Peyer's patch (tissue), 4 donors: Measurements from ENCODE around the gene DDX42. TPM values are rescaled to one million over a fixed set of nuclear protein-coding genes. Genes with fewer than 3 reads are reported as not detected.
"Not testable (repeated sequence)": the region's sequence is repeated elsewhere in the genome, so short reads cannot be mapped to it uniquely, and the experiment has no call there.

Experiments used
- DNase-seq, 3 donors: peaks; one replicate each; pipeline ENCODE4 v3.0.0-alpha.2; 2017 to 2019
- H3K27ac ChIP-seq, 4 donors: fragments of 200-600 bp; sonication (generic); one replicate each; pipeline ENCODE4 v1.5.1; 2016 to 2019
- H3K27me3 ChIP-seq, 2 donors: fragments of 200-600 bp; sonication (generic); one replicate each; pipeline ENCODE4 v1.5.1; 2019
- H3K36me3 ChIP-seq, 3 donors: fragments of 200-600 bp; sonication (generic); one replicate each; pipeline ENCODE4 v1.5.1; 2016 to 2019
- H3K4me1 ChIP-seq, 4 donors: fragments of 200-600 bp; sonication (generic); one replicate each; pipeline ENCODE4 v1.5.1; 2016 to 2019
- H3K4me3 ChIP-seq, 4 donors: fragments of 200-600 bp; sonication (generic); 1 replicate in 3 of 4; 2 replicates in 1 of 4; pipeline ENCODE4 v1.5.1; 2016 to 2019; ENCODE audit warnings: mild to moderate bottlenecking in 1 of 4
- H3K9me3 ChIP-seq, 4 donors: fragments of 200-600 bp; sonication (generic); one replicate each; pipeline ENCODE4 v1.5.1; 2016 to 2019; ENCODE audit warnings: mild to moderate bottlenecking in 1 of 4
- POLR2A ChIP-seq, 2 donors: fragments of 450-650 bp; IDR thresholded peaks; one replicate each; pipeline ENCODE4 v1.5.1; 2017; ENCODE audit warnings: antibody characterized with exemption in 2 of 2, mild to moderate bottlenecking in 2 of 2, moderate library complexity in 2 of 2
- total RNA-seq, 4 donors: library from RNA; depleted of rRNA; stranded (reverse); fragments of >200 nt; gene quantifications; one replicate each; pipeline ENCODE4 v1.1.0, GENCODE V29; 2016
- TF ChIP-seq, protein P1 (sequence below), 6 experiments: fragments of 450-650 bp in 4 of 6; fragments of 200-600 bp in 2 of 6; sonication (generic) in 1 of 6; IDR thresholded peaks; one replicate each; pipeline ENCODE4 v1.5.1; 2017 to 2019; ENCODE audit warnings: antibody characterized with exemption in 6 of 6, mild to moderate bottlenecking in 3 of 6, moderate library complexity in 1 of 6

DDX42 gene
- total RNA-seq, 4 donors from 2014 or later = 78.5 to 334 (median 148) TPM

DNA sequence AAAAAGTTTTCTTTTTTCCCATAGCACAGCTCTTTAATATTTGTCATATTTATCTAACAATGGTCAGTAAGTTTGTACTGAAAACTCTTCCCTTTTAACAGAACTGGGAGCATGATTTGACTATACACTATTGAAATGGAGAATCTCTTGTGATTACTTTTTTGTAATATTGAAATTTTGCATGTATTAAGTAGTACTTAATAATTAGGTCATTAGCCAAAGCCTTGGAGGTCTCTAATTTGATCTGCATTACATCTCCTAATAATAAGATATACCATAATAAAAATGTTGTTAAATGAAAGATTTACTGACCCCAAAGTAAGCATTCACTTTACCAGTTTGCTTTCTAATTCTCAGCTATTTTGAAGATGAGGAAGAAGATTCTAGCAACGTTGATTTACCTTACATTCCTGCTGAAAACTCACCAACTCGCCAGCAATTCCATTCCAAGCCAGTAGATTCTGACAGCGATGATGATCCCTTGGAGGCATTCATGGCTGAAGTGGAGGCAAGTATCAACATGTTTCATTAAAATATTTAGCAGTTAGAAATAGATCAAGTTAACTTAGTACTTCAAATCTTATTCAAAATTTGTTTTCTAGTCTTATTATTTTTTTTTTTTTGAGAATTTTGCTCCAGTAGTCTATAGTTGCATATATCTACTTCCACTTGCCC is 18.2 kb downstream of the DDX42 start:
- TF ChIP-seq, protein P1, sequence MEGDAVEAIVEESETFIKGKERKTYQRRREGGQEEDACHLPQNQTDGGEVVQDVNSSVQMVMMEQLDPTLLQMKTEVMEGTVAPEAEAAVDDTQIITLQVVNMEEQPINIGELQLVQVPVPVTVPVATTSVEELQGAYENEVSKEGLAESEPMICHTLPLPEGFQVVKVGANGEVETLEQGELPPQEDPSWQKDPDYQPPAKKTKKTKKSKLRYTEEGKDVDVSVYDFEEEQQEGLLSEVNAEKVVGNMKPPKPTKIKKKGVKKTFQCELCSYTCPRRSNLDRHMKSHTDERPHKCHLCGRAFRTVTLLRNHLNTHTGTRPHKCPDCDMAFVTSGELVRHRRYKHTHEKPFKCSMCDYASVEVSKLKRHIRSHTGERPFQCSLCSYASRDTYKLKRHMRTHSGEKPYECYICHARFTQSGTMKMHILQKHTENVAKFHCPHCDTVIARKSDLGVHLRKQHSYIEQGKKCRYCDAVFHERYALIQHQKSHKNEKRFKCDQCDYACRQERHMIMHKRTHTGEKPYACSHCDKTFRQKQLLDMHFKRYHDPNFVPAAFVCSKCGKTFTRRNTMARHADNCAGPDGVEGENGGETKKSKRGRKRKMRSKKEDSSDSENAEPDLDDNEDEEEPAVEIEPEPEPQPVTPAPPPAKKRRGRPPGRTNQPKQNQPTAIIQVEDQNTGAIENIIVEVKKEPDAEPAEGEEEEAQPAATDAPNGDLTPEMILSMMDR (IDR thresholded peaks at IDR 0.05) = no peak
- TF ChIP-seq POLR2A (IDR thresholded peaks at IDR 0.05) = no peak
- Histone ChIP-seq H3K9me3 (no peaks in the 10 kb centered on the region), H3K36me3 (peaks cover 0 to 99% (median 0%) of the 10 kb centered on the region in 3 donors), H3K4me3 (no peak overlapping the region), H3K27ac (no peak overlapping the region), H3K4me1 (no peaks in the 10 kb centered on the region), H3K27me3 (no peaks in the 10 kb centered on the region)
- no peak for DNase-seq

DNA sequence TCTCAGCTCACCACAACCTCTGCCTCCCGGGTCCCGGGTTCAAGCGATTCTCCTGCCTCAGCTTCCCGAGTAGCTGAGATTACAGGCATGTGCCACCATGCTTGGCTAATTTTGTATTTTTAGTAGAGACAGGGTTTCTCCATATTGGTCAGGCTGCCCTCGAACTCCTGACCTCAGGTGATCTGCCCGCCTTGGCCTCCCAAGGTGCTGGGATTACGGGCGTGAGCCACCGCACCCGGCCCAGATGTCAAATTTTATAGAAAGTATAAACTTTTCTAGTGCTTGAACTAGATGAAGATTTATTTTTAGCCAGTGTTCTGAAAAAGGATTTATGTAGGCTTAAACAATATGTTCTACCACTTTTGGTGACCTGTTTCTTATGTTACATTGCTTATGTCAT is 22.4 kb downstream of the DDX42 start:
- peaks cover 0 to 100% (median 0%) of the 10 kb centered on the region in 3 donors for H3K36me3 ChIP-seq
- not testable (repeated sequence) for H3K9me3 ChIP-seq, H3K4me1 ChIP-seq, DNase-seq, H3K27me3 ChIP-seq, H3K27ac ChIP-seq, H3K4me3 ChIP-seq

DNA sequence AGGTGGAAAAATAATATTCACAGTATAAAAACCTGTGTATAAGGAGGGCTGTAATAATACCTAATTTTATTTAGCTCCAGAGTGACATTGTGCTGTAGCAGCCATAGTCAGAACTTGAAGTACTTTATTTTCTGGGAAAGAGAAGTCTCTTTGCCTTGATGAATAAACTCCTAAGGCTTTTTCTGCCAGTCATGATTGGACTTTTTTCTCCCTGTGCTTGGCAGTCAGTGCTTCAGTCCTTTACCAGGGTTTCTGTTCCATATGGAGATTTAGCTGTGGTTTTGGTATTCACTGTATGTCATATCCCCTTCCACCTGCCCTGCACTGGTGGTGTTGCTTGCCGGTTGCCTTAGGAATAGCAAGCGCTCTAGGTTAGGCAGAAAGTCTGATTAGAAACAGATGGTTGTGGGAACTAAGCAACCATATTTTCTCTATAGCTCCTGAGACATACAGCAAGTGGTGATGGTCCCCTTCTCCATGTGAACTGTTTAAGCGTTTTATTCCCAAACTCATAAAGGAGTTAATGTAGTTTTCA is 24.7 kb downstream of the DDX42 start:
- Histone ChIP-seq H3K27ac (no peak overlapping the region), H3K4me3 (no peak overlapping the region), H3K9me3 (no peaks in the 10 kb centered on the region), H3K4me1 (no peaks in the 10 kb centered on the region), H3K36me3 (peaks cover 0 to 99% (median 0%) of the 10 kb centered on the region in 3 donors), H3K27me3 (no peaks in the 10 kb centered on the region)
- TF ChIP-seq, protein P1 (IDR thresholded peaks at IDR 0.05) = no peak
- no peak for TF ChIP-seq POLR2A (IDR thresholded peaks at IDR 0.05)
- DNase-seq = no peak

DNA sequence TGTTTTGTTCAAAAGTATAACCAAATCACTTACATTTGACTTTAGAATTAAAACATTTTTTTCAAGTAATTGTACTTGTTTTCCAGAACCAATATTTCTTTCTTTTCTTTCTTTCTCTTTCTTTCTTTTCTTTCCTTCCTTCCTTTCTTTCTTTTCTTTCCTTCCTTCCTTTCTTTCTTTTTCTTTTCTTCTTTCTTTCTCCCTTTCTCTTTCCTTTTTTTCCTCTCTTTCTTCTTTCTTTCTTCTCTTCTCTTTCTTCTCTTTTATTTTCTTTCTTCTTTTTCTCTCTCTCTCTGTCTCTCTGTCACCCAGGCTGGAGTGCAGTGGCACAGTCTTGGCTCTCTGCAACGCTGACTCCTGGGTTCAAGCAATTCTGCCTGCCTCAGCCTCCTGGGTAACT is 26.8 kb downstream of the DDX42 start:
- H3K36me3 ChIP-seq = peaks cover 0 to 97% (median 0%) of the 10 kb centered on the region in 3 donors
- H3K9me3 ChIP-seq = no peaks in the 10 kb centered on the region
- no peaks in the 10 kb centered on the region for H3K27me3 ChIP-seq
- TF ChIP-seq, protein P1 (IDR thresholded peaks at IDR 0.05) = no peak
- no peak for TF ChIP-seq POLR2A (IDR thresholded peaks at IDR 0.05)
- DNase-seq = no peak
- no peaks in the 10 kb centered on the region for H3K4me1 ChIP-seq
- H3K27ac ChIP-seq = no peak overlapping the region
- no peak overlapping the region for H3K4me3 ChIP-seq

DNA sequence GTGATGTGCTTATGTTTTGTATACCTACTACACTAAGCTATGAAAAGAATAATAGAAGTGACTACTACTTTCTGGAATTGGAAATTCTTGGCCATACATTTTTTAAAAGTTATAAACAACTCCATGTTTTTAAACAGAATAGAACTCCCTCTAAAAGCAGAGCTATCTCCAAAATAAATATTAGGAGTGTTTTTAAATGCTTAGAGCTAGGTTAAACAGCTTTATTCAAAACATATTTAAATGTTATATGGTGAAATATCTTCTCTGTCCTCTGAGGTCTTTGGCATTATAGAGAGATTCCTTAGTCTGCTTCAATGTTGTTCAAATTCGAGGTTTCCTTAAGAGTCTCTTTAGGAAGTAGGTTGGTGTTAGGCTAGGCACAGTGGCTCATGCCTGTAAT is 30.4 kb downstream of the DDX42 start:
- peaks cover 0 to 96% (median 0%) of the 10 kb centered on the region in 3 donors for H3K36me3 ChIP-seq
- no peak for TF ChIP-seq POLR2A (IDR thresholded peaks at IDR 0.05)
- TF ChIP-seq, protein P1 (IDR thresholded peaks at IDR 0.05) = no peak
- no peaks in the 10 kb centered on the region for H3K4me1 ChIP-seq
- no peak overlapping the region for H3K4me3 ChIP-seq
- H3K27me3 ChIP-seq = no peaks in the 10 kb centered on the region
- no peak for DNase-seq
- H3K9me3 ChIP-seq = no peaks in the 10 kb centered on the region
- no peak overlapping the region for H3K27ac ChIP-seq

DNA sequence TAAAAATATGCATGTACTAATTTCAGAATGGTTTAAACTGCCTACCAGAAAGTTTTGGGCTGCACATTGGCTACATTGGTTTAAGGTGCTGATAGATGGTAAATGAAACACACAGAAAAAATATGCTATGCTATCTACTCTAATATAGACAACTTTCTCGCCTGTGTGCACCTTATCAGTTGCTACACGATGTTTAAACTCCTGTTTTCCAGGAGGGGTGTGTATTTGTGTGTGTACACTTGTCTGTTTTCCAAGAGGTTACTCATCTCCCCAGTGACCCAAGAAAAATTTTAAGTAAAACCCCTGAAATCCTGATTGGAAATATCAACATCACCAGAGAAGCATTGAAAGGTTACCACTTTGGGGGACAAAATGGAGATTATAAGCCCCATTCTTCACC is 31.6 kb downstream of the DDX42 start:
- Histone ChIP-seq H3K27ac (no peak overlapping the region), H3K4me1 (no peaks in the 10 kb centered on the region), H3K9me3 (no peaks in the 10 kb centered on the region), H3K4me3 (no peak overlapping the region), H3K27me3 (no peaks in the 10 kb centered on the region), H3K36me3 (peaks cover 0 to 96% (median 0%) of the 10 kb centered on the region in 3 donors)
- DNase-seq = no peak
- TF ChIP-seq, protein P1 (IDR thresholded peaks at IDR 0.05) = no peak
- no peak for TF ChIP-seq POLR2A (IDR thresholded peaks at IDR 0.05)
